Globus pallidus (tissue), 1 donor: ENCODE results near the gene RET.

Source experiments
- DNase-seq: peaks from one replicate; pipeline ENCODE4 v3.0.0-alpha.2; 2015; ENCODE audit warnings: low spot score

Gene RET

DNA sequence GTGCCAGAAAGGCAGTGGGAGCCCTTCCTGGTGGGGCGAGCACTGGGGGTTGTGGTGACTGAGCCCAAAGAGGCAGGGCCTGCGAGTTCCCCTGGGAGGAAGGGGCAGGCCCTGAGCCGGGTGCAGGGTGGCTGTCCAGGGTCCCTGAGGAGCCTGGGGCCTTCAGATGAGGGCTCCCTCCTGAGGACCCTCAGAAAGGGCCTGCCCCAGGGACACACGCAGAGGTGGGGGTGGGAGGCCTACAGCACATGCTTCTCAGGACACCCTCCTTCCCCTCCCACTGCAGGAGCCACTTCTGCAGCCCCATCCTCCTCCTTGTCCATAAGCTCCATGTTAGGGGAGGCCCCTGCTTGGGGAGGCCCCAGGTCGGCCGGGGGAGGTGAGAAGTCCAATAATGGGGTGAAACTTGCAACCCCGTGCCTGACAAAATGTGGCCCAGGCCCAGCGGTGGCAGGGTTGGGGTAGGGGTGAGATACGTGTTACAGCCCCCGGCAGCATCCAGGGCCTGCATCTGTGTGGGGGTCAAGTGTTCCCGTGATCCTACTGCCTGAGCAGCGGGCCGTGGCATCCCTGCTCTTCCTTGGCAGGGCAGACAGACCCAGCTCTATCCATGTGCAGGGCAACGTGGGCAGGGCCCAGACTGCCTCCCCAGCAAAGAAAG, 31.8 kb upstream of the RET start:
- DNase-seq, result no peak

- no peak for DNase-seq
These were observed 31.1 kb upstream of the RET start for GRCh38 chr10:43045631-43046287.

DNA sequence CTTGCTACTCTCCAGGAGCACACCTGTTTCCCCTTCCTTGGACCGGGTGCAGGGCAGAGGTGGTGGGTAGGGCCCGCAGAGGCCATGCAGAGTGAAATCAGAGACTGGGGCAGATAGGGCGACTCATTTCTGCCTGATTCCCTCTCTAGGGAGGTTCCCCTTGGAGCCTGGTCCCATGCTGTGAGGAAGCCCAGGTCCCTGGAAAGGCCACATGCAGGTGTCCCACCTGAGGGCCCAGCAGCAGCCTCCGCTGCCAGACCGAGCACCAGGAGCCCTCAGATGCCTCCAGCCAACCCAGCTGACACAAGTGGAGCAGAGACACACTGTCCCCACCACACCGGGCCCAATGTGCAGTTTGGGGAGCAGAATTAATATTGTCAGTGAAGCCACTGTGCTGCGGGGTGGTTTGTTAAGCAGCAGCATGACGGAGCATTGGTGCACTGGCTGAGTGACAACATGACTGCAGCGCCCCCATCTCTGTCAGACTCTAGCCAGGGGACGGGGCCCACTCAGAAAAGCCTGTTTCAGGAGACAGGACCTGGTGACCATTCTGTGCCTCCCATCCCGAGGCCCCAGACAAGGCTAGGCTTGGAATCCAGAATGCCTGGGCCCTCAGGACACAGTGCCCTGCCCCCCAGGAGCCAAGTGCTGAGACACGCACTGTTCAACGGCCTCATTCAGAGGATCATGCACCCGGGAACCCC, 30.4 kb upstream of the RET start:
- no peak for DNase-seq

- no peak for DNase-seq
These were observed 29.4 kb upstream of the RET start for GRCh38 chr10:43047288-43047970.

DNA sequence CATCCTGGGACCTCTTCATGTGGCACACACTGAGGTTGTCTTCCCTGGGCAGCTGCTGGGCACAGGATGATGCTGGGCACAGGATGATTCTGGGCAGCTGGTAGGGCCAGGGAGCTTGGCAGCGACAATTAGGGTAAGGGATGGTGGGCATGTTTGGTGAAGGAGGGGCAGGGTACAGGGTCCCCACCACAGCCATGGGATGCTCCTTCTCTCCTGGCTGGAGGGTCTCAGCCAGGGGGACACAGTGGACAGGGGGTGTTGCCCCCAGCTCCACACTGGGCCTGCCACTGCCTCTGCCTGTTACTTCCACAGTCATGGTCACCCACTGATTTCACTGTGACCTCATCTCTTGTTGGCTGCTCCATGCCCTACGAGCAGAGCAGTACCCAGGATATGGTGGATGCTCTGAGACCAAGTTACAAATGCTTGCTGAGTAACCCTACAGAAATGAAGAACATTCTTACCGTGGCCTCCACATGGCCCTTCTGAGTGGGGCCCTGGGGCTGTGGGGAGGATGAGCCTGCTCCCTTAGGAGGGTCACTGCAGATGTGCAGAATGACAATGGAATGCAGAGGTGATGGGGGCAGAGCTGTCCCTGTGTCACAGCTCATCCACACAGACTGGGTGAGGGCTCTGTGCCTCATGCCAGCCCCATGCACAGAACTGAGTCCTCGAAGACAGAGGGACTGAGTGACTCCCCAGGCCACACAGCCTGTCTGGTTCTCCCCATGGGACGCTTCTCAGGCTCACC, 28.4 kb upstream of the RET start:
- DNase-seq, result no peak

- DNase-seq, result no peak
These were observed 27.8 kb upstream of the RET start for GRCh38 chr10:43049081-43049551.

DNA sequence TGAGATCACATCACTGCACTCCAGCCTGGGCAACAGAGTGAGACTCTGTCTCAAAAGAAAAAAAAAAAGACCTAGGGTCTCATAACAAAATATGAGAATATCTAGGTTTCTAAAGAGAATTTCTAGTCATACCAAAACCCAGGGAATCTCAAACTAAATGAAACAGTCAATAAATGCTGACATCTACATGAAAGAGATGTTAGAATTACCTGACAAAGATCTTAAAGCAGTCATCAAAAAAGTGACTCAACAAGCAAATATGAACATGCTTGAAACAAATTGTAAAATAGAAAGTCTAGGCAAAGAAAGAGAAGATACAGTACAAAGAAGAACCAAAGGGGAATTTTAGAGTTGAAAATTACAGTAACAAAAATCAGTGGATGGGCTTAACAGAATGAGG, 26.9 kb upstream of the RET start:
- no peak for DNase-seq

DNA sequence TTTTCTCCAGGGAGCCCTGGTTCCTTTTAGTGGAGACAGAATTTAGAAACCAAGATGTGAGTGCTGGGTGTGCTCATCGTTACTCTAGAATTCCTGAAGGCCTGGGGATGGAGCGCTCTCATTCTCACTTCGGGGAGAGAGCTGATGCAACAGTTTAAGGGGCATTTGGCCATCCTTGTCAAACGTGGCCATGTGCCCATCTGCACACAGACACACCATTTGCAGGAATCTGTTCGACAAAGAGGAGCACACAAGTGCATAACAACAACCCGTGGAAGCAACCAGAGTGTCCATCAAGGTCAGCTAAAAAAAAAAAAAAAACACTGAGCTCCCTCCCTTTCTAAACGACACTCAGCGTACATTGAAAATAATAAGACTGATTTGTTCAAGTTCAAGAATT, 23.0 kb upstream of the RET start:
- no peak for DNase-seq

- no peak for DNase-seq
These were observed 22.3 kb upstream of the RET start for GRCh38 chr10:43054593-43054992.

DNA sequence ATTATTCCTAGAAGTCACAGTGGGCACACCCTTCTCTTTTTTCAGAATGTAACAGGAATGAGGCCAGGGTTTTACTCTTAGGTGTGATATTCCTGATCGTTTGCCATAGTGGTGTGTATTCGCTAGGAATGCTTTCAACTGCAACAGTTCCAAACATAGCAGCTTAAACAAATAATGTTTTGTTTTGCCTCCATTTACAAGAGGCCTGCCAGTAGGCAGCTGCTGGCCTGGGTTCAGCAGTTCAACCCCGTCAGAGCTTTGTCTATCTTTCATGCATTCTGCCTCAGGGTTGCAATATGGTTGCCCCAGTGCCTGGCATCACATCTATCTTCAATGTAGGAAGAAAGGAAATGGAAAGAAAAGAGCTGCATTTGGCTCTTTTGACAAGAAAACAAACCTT, 21.7 kb upstream of the RET start:
- DNase-seq, result no peak

- no peak for DNase-seq
These were observed 20.8 kb upstream of the RET start for GRCh38 chr10:43055991-43056567.

- DNase-seq, result no peak
These were observed 20.3 kb upstream of the RET start for GRCh38 chr10:43056568-43057011.

DNA sequence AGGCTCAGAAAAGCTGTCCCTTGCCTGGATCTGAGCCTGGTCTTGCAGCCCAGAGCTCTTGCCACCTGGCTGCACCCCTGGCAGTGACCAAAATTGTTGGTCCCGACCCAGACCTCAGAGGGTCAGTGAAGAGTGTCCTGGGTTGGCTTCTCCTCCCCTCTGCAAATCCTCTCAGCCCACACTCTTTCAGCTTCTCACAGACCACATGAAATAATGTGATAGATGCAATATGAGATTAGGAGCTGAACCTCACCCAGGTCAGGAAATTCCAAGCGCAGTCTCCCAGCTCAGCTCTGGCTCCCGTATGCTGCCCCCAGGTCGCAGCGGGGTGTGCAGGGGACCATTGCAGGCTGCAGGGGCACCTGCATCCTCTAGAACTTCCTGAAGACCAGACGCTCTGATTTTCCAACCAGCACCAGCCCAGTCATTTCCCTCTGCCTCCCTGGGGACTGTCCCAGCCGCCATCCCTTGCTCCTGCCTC, 19.6 kb upstream of the RET start:
- no peak for DNase-seq

DNA sequence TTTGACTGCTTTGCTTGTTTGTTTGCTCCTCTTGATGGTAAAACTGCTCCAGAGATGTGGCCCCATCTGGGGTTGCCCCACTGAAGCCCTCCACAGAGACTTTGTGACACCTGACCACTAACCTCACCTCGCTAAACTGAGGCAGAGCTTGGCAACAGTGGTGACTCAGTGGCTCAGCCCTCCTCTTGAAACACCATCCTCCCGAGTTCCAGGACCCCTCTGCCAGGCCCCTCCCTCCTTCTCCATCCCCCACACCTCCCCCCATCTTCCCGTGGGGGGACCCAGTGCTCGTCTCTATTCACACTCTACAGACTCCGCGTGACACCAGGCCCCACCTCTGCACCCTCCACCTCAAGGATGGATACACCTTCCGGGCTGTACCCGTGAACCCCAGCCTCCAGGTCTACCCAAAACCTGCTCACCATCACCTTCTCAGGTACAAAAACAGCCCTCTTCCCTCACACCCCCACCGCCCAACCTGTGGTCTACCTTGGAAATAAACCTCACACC, 19.0 kb upstream of the RET start:
- DNase-seq, result no peak

DNA sequence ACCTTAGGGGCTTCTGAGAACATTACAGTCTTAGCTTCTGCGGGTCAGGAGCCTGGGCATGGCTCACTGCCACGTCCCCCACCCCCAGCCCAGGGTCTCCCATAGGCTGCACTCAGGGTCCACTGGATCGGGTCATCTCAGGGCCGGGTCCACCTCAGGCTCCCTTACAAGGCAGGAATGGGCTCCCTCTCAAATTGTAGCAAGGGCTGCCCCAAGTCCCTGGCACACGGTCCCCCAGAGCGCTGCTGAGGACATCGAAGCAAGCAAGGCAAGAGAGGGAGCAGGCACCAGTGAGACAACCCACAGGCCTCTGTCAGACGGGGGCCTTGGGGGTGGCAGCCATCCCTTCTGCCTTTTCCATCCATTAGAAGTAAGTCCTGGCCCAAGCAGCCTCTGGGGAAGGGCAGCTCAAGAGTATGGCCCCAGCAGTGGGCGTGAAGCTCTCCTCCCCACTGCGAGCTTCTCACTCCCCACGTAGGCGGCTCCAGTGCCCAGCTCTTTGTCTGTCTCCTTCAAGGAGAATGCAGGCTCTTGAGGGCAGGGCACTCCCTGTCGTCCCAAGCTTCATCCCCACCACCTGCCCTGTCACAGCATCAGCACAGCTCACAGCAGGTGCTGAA, 18.0 kb upstream of the RET start:
- no peak for DNase-seq

DNA sequence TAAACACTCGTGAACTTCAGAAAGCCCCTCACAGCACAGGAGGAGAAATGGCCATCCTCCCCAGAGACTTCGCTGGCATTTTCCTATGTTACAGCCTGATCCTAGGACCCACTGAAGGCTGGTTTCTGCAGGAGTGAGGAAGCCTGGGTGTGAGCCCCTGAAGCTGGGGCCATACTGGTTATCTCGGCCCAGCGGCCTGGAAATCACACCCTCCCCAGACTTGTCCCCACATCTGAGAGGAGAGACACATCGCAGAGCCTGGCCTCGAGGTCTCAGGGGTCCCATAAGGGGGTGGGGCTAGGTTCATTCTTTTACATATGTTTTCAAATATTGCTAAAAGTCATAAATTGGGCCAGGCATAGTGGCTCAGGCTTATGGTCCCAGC, 17.5 kb upstream of the RET start:
- DNase-seq, result no peak

GRCh38 chr10:43059828-43060227, 17.0 kb upstream of the RET start:
- DNase-seq, result no peak

GRCh38 chr10:43060291-43060690, 16.6 kb upstream of the RET start:
- no peak for DNase-seq

GRCh38 chr10:43061331-43061730, 15.5 kb upstream of the RET start:
- DNase-seq, result no peak

GRCh38 chr10:43061760-43062159, 15.1 kb upstream of the RET start:
- DNase-seq, result no peak
